ENCODE results near the gene LMAN2L.

Gene LMAN2L

DNA sequence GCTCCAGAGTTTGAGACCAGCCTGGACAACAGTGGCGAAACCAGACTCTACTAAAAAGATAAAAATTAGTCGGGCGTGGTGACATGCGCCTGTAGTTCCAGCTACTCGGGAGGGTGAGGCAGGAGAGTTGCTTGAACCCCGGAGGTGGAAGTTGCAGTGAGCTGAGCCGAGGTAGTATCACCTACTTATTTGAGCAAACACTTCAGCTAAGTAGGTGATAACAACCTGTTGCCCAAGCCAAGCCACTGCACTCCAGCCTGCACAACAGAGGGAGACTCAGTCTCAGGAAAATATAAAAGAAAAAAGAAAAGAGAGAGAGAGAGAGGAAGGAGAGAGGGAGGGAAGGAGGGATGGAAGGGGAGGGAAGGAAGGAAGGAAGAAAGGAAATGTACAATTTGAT, 76.0 kb downstream of the LMAN2L start:
- no peaks in the 10 kb centered on the region for H3K27me3 Mint-ChIP-seq
- H3K4me3 Mint-ChIP-seq: no peak overlapping the region
- H3K27ac Mint-ChIP-seq: no peak overlapping the region
- no peaks in the 10 kb centered on the region for H3K36me3 Mint-ChIP-seq
- H3K4me1 Mint-ChIP-seq: no peaks in the 10 kb centered on the region
- no peaks in the 10 kb centered on the region for H3K9me3 Mint-ChIP-seq

DNA sequence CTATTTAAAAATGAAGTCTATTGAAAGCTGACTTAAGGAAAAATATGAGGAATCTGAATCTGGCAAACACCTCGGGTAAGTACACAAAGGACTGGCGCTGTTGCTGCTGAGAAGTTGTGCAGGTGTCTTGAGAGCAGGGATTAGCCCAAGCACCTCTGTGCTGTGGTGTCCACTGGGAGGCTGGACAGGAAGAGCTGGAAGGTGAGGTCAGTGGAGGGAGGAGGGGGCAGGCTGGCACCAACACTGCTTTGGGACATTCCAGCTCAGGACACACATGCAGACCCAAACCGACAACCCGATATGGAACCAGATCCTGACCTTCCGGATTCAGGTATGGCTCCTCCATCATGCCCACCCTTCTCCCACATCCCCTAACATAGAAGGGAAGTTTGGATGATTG, 76.7 kb downstream of the LMAN2L start:
- no peaks in the 10 kb centered on the region for H3K36me3 Mint-ChIP-seq
- H3K9me3 Mint-ChIP-seq: no peaks in the 10 kb centered on the region
- H3K4me3 Mint-ChIP-seq: no peak overlapping the region
- H3K27ac Mint-ChIP-seq: no peak overlapping the region
- H3K4me1 Mint-ChIP-seq: no peaks in the 10 kb centered on the region
- no peaks in the 10 kb centered on the region for H3K27me3 Mint-ChIP-seq

DNA sequence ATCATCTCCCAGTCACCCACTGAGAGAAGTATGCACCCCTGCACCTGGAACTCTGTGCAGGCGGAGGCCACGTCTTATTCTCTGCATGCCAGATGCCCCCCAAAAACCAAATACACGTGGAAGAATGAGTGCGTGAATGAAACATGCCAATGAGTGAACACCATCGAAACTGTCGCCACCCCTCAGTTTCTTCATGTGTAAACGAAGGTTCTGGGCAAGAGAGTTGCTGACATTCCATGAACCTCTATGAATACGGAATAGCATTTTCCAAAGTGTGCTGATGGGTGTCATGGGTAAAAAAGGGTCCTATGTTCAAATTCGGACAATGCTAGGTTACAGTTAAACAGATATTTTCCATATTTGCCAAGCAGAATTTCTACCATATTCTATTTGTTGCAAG, 77.5 kb downstream of the LMAN2L start:
- Mint-ChIP-seq H3K27me3 (no peaks in the 10 kb centered on the region), H3K4me1 (no peaks in the 10 kb centered on the region), H3K4me3 (no peak overlapping the region), H3K36me3 (no peaks in the 10 kb centered on the region), H3K9me3 (no peaks in the 10 kb centered on the region), H3K27ac (no peak overlapping the region)

DNA sequence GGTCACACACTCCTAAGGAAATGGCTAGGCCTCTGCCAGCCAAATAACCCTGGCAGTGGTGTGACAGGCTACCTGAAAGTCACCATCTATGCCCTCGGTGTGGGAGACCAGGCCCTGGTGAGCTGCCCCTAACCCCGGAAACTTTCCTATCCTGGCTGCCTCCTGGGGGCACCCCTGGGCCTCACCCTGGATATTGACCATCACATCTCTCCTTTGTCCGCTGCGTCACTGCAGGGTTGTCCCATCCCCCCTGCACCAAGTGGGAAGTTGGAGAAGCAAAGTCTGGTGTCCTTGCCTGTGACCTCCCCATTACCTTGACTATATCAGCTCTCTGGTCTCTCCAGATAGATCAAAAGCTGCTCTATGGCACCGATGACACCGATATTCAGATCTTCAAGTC, 78.5 kb downstream of the LMAN2L start:
- Mint-ChIP-seq H3K4me3 (no peak overlapping the region), H3K27ac (no peak overlapping the region), H3K27me3 (no peaks in the 10 kb centered on the region), H3K9me3 (no peaks in the 10 kb centered on the region), H3K36me3 (no peaks in the 10 kb centered on the region), H3K4me1 (no peaks in the 10 kb centered on the region)

DNA sequence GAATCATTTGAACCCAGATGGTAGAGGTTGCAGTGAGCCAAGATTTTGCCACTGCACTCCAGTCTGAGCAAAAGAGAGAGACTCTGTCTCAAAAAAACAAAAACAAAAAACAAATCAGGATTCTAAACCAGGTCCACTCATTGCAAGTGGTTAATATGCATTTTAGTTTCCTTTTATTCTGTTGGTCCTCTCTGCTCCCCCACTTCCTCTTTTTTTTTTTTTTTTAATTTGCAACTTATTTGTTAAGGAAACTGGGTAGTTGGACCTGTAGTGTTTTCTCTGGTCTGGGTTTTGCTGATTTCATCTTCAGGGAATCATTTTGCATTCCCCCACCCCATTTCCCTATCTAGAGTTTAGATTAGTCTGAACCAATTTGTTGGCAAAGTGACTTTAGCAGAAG, 83.3 kb downstream of the LMAN2L start:
- H3K9me3 Mint-ChIP-seq: no peaks in the 10 kb centered on the region
- H3K27ac Mint-ChIP-seq: no peak overlapping the region
- no peaks in the 10 kb centered on the region for H3K36me3 Mint-ChIP-seq
- no peak overlapping the region for H3K4me3 Mint-ChIP-seq
- H3K27me3 Mint-ChIP-seq: no peaks in the 10 kb centered on the region
- no peaks in the 10 kb centered on the region for H3K4me1 Mint-ChIP-seq

All from activated naive CD4-positive, alpha-beta T cell treated with anti-CD3 and anti-CD28 coated beads, Interleukin-2, amount 50 U/mL, for 24 hours (primary cell).